Right ventricle myocardium superior (tissue), 1 donor: ENCODE measurements around the gene DENR. TPM values are rescaled to one million over a fixed set of nuclear protein-coding genes. Genes with fewer than 3 reads are reported as not detected.
"Not testable (repeated sequence)": the region's sequence is repeated elsewhere in the genome, so short reads cannot be mapped to it uniquely, and the experiment has no call there.

ENCODE experiments used
- ATAC-seq: fragments of 200-7000 bp; cut with Tn5 transposase; one replicate; pipeline ENCODE4 v1.9.1; 2020; ENCODE audit warnings: mild to moderate bottlenecking; ENCODE audit not compliant: poor library complexity
- DNase-seq: peaks from one replicate; pipeline ENCODE4 v3.0.0-alpha.2; 2020
- intact Hi-C: fragments of 100-400 bp; cut with DNase I; formaldehyde crosslinking; loops from one replicate; pipeline ENCODE4 v1.11.2; 2022
- total RNA-seq: library from RNA; stranded (reverse); fragmentation: NEBNext Ultra II Directional; extraction: Animal tissue kit (Norgen Biotek cat#: 25700); gene quantifications from one replicate; pipeline ENCODE4 v1.2.1, GENCODE V29; 2021
- donor health status: DM: no; HTN: yes; CAD: no; lungs with severe emphysema.

DENR gene
- total RNA-seq, 1 donor from 2014 or later: 24.3 TPM

DNA sequence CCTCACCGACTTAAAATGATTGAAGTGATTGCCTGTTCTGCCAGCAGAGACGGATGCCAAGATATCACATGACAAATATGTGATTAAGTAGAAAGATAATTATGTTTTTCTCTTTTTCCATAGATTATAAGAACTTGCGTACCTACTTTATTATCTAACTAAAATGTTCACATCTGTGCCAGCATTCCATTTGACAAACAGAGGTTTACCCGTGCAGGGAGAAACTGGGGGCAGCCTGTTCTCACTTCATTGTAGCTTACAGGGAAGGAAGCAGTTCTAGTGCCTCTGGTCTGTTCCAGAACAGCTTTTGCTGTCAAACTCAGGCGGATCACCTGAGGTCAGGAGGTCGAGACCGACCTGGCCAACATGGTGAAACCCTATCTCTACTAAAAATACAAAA is 51.3 kb downstream of the DENR start:
- DNase-seq: no peak
- no peak for ATAC-seq
- intact Hi-C loops: no loop called here

DNA sequence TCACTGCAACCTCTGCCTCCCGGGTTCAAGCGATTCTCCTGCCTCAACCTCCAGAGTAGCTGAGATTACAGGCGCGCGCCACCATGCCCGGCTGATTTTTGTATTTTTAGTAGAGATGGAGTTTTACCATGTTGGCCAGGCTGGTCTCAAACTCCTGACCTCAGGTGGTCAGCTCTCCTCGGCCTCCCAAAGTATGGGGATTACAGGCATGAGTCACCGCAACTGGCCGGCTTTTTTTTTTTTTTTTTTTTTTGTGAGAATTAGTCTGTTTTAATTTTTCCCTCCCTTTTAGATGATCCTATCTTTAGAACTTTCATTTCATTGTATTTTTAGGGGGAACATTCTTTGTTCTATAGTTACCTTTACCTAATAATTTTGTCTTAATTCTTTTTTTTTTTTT is 52.3 kb downstream of the DENR start:
- ATAC-seq, DNase-seq, intact Hi-C loops: not testable (repeated sequence)

DNA sequence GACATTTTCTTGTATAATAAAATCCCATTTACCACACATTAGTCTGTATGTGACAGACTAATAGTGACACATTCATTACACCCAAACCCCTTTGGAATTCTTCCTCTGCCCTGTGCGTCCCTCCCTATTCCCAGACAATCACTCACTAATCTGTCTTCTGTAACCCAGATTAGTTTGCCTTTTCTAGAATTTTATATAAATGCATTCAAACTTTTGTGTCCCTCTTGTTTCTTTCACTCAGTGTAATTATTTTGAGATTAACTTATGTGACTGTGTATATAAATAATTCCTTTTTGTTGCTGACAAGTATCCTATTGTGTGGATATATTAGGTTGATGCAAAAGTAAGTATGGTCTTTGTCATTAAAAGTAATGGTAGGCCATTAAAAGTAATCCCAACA is 55.0 kb downstream of the DENR start:
- intact Hi-C loops: no loop called here
- DNase-seq (no peak), ATAC-seq (no peak)

DNA sequence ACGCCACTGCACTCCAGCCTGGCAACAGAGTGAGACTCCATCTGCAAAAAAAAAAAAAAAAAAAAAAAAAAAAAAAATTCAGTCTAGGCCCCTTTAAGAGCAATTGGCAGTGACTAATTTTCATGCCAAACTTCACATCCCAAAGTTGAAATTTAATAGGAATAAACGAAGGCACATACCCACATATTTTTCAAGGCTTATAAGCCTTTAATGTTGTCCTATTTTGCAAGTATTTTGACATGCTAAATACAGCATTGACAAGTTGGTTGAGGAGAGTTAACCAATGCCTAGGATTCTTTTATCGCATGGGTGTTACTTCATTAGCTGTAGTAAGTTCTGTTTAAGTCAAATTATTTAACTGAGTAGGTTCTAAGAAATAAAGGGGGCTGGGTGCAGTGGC is 59.2 kb downstream of the DENR start:
- ATAC-seq (no peak), DNase-seq (no peak)
- intact Hi-C loops: no loop called here

DNA sequence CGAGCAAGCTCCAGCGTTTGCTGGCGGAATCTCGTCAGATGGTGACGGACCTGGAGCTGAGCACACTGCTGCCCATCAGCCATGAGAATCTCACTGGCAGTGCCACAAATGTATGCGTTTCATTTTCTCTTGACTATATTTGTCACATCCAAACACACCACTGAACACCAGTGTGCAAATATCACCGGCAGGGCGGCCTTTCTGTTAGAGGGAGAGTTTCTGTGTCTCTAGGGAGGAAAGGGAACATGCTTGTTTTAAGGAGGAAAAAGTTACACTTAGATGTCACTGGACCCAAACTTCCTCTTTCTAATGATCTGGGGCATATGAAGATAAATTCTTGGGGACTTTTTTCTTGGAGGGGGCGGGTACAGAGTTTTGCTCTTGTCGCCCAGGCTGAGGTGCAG is 60.7 kb downstream of the DENR start:
- ATAC-seq (no peak), DNase-seq (no peak)
- intact Hi-C loops: no loop called here

DNA sequence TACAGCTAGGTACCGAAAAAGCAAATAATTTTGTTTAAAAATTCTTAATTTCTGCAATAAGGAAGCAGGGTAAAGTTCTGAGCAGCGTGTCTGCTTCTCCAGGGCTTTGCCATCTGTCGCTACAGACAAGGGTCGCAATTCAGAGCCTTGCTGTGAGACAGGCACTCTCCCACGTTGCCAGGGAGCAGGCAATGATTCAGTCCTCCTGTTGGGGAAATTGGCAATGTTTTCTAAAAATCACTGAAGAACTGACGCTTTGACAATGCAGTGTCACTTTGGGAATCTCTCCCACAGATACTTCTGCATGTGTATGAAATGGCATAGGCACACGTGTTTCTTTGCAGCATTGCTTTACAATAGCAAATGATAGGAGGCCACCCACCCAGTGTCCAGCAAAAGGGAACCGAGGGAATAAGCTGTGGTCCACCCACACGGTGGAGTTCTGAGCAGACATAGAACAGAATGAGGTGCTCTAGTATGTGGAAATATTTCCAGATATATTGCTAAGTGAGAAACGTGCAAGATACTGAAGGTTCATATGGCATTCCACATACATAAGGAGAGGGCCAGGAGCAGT is 66.7 kb downstream of the DENR start:
- ATAC-seq (no peak), DNase-seq (no peak)
- intact Hi-C loops: no loop called here

DNA sequence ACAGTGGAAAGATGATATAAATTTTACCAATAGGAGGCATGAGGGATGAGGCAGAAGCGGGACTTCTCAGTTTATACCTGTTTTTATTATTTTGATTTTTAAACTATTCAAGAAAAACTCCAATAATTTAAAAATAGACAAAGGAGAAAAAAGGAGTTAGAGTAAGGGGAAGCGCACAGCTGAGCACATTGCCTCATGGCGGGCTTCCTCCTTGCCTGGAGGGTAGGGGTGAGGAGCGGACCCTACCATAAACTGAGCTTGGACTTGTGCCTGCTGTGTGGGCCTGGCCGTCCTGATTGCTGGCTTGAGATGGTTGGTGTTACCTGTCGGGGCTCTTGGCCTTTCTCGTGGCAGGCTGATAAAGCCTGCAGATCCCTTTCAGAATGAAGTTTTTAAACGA is 67.5 kb downstream of the DENR start:
- DNase-seq (no peak), ATAC-seq (no peak)
- intact Hi-C loops: no loop called here

Other genes with a start within 250 kb of the DENR start
- 35.1 TPM for gene RSRC2, start 225.9 kb upstream of the DENR start, total RNA-seq
- gene KNTC1, start 225.6 kb upstream of the DENR start, total RNA-seq: 2.3 TPM
- gene HCAR2, start 49.5 kb upstream of the DENR start, total RNA-seq: 0.27 TPM
- not detected for gene HCAR3, start 36.0 kb upstream of the DENR start, total RNA-seq
- 0.11 TPM for gene HCAR1, start 22.0 kb upstream of the DENR start, total RNA-seq
- gene CCDC62, start 21.7 kb downstream of the DENR start, total RNA-seq: 0.91 TPM
- 12.9 TPM for gene HIP1R, start 82.6 kb downstream of the DENR start, total RNA-seq
- gene VPS37B, start 143.3 kb downstream of the DENR start, total RNA-seq: 23.9 TPM
- gene ABCB9, start 213.6 kb downstream of the DENR start, total RNA-seq: 3.9 TPM
- 14.2 TPM for gene OGFOD2, start 222.4 kb downstream of the DENR start, total RNA-seq
- gene ARL6IP4, start 227.9 kb downstream of the DENR start, total RNA-seq: 162 TPM